COR-L47 (cell line): ENCODE data around the gene CD200.

Experiments used
- DNase-seq: peaks from one replicate; lab custom pipeline; 2025; lab: John Stamatoyannopoulos, UW

Gene CD200

DNA sequence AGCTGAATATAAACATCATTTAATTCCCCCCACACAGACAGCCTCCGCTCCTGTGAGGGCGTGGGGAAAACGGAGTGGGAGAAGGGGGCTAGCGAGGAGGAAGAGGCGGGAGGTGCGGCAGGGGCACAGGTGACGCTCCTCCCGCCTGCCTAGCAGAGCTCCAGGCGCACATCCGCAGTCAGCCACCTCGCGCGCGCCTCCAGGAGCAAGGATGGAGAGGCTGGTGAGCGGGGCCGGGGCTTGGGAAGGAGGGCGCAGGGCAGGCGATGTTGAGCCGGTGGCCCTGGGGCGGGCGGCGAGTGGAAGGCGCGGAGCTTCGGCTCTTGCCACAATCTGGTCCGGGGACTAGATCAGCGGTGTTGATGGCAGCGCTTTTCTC is at the start of gene CD200:
Gene CD200 (plus strand): TSS at position 155 of the 379 bp plus-strand sequence. CDS start 57 bp downstream, at position 212.
- peak; percentile 86 for DNase-seq

DNA sequence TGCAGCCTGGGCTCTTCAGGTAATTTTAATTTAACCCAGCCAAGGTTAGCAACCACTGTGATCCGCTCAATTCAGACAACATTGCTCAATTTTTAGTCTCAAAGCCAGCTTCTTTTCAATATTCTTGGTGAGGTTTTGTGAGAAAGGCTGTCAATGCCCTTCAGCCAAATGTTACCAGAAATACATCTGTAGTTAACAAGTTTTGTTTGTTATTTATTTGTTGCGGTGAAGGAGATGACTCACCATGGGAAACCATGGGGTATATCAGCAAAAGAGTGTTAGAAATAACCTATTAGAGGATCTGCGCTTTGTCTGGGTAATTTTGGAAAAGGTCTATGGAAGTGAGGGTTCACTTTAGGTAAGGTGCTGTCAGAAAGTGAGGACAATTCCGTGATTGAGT is 43.9 kb upstream of the CD200 start:
- DNase-seq: no peak

- DNase-seq: peak; percentile 77
Observed at GRCh38 chr3:112293368-112294321, 39.3 kb upstream of the CD200 start, which contains the start of gene SLC9C1. SLC9C1 (minus strand) TSS chr3:112294216; CDS start chr3:112286791, 7,425 bp downstream.

DNA sequence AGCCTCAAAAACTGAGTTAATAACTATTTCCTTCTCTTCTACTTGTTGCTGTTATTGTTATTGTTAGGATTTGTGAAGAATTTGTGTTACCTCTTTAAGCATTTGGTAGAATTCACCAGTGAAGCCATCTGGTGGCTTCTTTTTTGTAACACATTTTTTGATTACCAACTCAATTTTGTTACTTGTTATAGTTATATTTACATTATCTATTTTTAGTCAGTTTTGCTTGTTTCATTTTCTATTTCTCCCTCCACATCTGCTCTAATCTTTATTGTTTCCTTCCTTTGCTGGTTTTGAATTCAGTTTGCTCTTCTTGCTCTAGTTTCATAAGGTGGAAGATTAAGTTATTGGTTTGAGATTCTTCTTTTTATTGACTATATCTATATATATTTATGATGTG is 35.2 kb upstream of the CD200 start:
- no peak for DNase-seq

GRCh38 chr3:112298781-112299180 is 34.2 kb upstream of the CD200 start:
- DNase-seq: no peak

GRCh38 chr3:112302150-112302830 is 30.7 kb upstream of the CD200 start:
- no peak for DNase-seq

DNA sequence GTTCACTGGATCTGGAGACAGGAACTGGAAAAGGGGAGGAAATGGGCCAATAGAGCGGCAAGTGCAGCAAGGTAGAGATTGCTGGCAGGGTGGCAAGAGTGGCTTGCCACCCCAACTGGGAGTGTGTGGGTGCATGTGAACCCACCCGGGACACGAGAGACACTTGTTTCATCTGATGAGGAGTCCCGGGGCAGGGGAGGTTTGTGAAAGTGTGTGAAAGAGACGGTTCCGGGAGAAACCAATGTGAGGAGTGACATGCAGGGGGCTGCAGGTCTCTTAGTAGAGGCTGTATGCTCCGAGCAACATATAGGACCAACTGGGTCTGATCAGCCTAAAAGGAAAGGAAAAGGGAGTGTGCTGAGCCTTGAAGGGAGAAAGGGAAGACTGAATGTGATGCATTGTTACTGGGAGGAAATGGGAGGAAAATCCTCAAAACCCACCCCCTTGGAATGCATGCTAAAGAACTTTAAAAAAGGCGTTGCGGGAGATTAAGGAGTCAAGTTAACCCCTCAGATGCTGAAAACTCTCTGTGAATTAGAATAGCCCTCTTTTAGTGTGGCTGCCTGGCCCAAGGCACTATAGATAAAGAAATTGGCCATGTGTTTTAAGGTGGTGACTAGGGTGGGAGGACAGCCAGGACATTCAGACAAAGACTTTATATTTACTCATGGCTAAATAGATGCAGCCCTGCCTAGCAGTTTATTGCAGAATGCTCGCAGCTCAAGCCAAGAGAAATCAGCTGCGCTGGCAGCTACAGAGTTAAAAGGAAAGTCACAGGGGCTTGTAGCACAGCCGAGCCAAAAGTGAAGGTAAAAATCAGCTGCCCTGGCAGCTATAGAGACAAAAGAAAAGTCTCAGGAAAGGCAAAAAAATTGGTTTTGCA is 29.8 kb upstream of the CD200 start:
- no peak for DNase-seq

GRCh38 chr3:112303764-112304325 is 29.1 kb upstream of the CD200 start:
- no peak for DNase-seq

DNA sequence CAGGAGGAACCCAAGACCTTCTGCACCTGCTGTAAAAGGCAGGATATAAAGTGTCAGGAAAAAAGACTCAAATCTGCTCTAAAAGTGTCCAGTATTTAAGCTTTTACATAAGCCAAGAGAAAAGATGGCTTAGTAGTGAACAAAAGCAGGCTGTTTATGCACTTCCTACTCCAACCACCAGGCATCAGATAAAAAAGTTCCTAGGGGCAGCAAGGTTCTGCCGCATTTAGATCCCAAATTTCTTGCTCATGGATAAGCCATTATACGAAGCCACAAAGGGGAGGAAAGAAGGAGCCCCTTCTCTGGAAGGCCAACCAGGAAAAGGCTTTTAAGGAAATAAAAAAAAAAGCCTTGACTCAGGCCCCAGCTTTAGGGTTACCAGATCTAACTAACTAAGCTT is 28.3 kb upstream of the CD200 start:
- DNase-seq: no peak

- DNase-seq: no peak
Observed at GRCh38 chr3:112306825-112307224, 26.1 kb upstream of the CD200 start.

DNA sequence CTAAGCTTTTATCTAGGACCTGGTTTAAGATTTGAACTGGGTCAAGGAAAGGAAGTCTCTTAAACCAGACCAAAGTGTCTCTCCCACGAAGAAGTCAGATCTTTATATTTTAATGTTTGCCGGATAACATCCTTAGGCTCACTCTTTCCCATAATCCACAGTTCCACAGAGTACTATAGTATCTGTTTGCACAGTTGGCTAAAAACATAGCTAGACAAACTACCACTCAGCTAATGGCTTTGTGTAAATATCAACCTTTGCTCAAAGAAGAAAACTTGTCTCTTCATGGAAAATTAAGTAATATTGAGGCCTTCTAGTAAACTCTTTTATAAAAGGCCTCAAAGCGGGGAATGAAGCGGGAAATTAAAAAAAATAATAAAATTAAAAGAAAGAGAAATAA is 25.4 kb upstream of the CD200 start:
- DNase-seq: no peak

GRCh38 chr3:112308151-112308911 is 24.6 kb upstream of the CD200 start:
- peak; percentile 63 for DNase-seq

DNA sequence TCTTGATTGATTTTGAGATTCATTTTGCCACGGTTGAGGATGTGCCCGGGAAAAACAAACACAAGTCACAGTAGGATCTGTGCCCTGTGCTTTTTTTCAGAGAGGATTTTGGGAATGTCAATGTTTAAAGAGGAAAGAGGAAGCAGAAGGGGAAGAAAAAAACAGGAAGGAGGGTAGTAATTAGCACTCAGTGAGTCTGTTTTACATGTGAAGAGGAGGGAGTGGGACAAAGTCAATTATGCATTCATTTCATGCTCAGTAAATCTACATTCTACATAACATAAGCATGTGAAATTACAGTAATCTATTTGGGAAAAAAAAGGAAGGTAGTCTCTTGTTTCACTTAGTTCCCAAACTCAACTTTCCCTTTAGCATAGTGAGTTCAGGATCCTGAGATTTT is 18.3 kb upstream of the CD200 start:
- DNase-seq: no peak

GRCh38 chr3:112315791-112316190 is 17.2 kb upstream of the CD200 start:
- no peak for DNase-seq

DNA sequence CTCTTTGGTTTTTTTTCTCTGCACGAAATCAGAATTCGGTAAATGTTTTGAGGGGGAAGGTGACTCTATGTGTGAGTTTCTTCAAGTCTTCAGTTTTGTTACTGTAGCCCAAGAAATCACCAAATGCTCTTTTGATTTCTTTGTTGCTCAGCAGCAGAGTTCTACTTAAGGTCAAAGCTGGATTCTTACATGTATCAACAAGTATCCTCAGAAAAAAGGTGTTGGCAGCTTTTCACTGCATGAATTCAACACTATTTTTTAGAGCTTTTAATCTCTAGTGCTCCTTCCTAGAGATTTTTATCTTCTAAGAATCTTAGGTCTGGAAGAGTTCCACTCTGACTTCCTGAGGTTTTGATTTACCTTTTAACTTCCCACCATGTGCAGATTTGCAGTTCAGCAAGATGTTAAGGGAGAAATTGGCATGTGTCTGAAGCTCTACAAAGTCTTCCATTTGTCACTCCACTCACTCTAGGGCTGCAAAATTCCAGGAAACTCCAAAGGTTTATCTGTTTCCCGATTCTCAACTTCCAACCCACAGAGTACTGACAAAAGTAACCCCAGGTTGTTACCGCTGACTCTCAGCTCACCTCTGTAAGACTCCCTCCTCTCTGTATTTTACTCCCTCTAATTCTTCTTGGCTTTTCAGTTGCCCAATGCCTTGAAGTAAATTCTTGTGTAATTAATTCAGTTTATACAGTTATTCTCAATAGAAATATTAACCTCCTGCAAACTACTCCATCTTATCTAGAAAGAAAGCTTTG is 13.3 kb upstream of the CD200 start:
- DNase-seq: no peak

DNA sequence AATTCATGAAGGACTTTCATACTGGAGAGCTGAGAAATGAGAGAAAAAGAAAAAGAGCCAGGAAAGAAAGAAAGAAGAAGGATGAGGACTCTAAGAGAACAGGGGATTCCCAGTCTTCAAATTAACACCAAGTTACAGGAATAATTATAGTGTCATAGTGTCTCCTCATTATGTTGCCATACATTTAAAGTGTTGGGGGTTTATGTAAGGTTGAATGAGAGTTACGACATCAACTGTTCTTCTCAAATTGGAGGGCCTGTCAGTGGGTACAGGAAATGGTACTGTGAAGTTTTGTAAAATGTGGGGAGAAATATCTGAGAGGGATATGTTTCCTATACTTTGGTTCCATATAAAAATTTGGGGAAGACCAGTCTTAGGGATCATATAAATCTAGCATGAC is 12.3 kb upstream of the CD200 start:
- DNase-seq: no peak

DNA sequence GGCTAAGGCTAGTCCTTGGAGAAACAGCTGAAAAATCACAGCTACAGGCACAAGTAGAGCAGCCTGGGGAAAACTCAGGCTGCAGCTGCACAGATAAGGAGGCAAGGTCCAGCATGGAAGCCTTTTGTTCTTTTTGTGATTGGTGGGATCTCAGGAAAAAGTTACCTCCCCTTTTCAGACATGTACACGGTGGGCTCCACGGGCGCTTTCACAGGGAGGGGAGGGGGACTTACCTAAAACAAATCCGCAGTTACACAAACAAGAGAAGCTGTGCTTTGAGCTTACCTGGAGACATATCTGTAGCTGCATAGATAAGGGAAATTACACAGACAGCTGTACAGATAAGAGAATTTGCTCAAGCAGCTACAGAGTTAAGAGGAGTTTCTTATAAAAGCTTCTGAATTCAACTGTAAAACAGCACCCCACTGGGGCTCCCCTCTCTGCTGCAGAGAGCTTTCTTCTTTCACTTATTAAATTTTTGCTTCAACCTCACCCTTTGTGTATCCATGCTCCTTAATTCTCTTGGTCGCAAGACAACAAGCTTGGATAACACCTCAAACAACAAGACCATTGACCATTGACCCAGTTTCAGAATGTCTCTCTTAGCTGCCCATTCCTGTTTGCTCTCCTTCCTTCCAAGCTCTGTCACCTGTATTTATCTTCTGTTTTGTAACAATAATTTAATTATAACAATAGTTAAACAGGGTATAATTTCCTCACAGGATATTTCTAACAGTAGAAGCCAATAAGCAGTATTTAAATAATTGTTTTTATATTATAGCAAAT is 10.9 kb upstream of the CD200 start:
- DNase-seq: peak; percentile 32

GRCh38 chr3:112327371-112327951 is 5.5 kb upstream of the CD200 start:
- DNase-seq: peak; percentile 84

DNA sequence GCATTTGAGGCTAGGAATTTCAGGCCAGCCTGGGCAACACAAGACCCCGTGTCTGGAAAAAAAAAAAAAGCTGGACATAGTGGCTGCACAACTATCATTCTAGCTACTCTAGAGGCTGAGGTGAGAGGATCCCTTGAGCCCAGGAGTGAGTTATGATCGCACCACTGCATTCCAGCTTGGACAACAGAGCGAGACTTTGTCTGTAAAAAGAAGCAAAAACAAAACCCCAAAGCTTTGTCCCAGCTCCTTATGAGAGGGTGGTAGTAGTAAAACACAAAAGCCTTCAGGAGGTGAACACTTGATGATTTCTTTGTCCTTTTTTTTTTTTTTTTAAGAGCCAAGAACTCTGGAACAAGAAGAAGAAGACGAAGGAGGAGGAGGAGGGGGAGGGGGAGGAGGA is 1.1 kb upstream of the CD200 start:
- no peak for DNase-seq
